Activated CD4-positive, alpha-beta memory T cell treated with anti-CD3 and anti-CD28 coated beads, Interleukin-2, amount 10 ng/mL, durations not matched to agents 7 days and 5 days (primary cell): ENCODE measurements around the gene OGA. TPM values are rescaled to one million over a fixed set of nuclear protein-coding genes. Genes with fewer than 3 reads are reported as not detected.

Experiments used
- CTCF ChIA-PET: fragments of 350-600 bp; sonication (Branson Sonifier 250); formaldehyde crosslinking; loops from one replicate; lab custom pipeline; 2021; ENCODE audit warnings: antibody characterized with exemption, inconsistent platforms; lab: Charles Lee
- POLR2A ChIA-PET: fragments of 350-600 bp; sonication (Branson Sonifier 250); formaldehyde crosslinking; loops from one replicate; lab custom pipeline; 2021; ENCODE audit warnings: antibody characterized with exemption; lab: Charles Lee
- DNase-seq: peaks from one replicate; pipeline ENCODE4 v3.0.0-alpha.2; 2020
- H3K27ac Mint-ChIP-seq: one replicate; pipeline ENCODE4 v1.8.0; 2021; ENCODE audit warnings: mild to moderate bottlenecking, mixed read lengths
- H3K27me3 Mint-ChIP-seq: one replicate; pipeline ENCODE4 v1.8.0; 2021; ENCODE audit warnings: mixed read lengths
- H3K36me3 Mint-ChIP-seq: one replicate; pipeline ENCODE4 v1.8.0; 2021; ENCODE audit warnings: low read depth, mixed read lengths
- H3K4me1 Mint-ChIP-seq: one replicate; pipeline ENCODE4 v1.8.0; 2021; ENCODE audit warnings: mixed read lengths
- H3K4me3 Mint-ChIP-seq: one replicate; pipeline ENCODE4 v1.8.0; 2021; ENCODE audit warnings: mild to moderate bottlenecking, mixed read lengths
- H3K9me3 Mint-ChIP-seq: one replicate; pipeline ENCODE4 v1.8.0; 2021; ENCODE audit warnings: mixed read lengths
- total RNA-seq, 2 experiments: library from RNA; stranded (reverse); gene quantifications; one replicate each; pipeline ENCODE4 v1.2.3, GENCODE V29; 2021

The OGA gene
- total RNA-seq, 2 experiments from 2014 or later = 142 to 145 TPM

GRCh38 chr10:101778151-101778780 is 40.0 kb downstream of the OGA start:
- Mint-ChIP-seq H3K36me3 (peaks cover 3% of the 10 kb centered on the region), H3K27ac (no peak overlapping the region), H3K27me3 (peaks cover 44% of the 10 kb centered on the region), H3K4me3 (no peak overlapping the region), H3K9me3 (no peaks in the 10 kb centered on the region), H3K4me1 (peaks cover 48% of the 10 kb centered on the region)
- peak; percentile 14 for DNase-seq
- CTCF ChIA-PET = interaction anchor here (0.7 to 1.4 kb wide), 4 partner anchors 9 to 176 kb away, joined by 3 to 11 read pairs (median 3); no protein-coding TSS in a partner anchor
- POLR2A ChIA-PET = interaction anchor here (1.4 kb wide), 1 partner anchor 38 kb away, joined by 3 read pairs; no protein-coding TSS in a partner anchor

GRCh38 chr10:101777619-101778145 is 40.6 kb downstream of the OGA start:
- Mint-ChIP-seq H3K27me3 (peaks cover 49% of the 10 kb centered on the region), H3K4me1 (peaks cover 42% of the 10 kb centered on the region), H3K9me3 (no peaks in the 10 kb centered on the region), H3K36me3 (no peaks in the 10 kb centered on the region), H3K4me3 (no peak overlapping the region), H3K27ac (no peak overlapping the region)
- POLR2A ChIA-PET = no interaction called here
- CTCF ChIA-PET = interaction anchor here (1.4 kb wide), 1 partner anchor 174 kb away, joined by 3 read pairs; no protein-coding TSS in a partner anchor
- DNase-seq = peak; percentile 15

GRCh38 chr10:101776161-101776817 is 42.0 kb downstream of the OGA start:
- ChIA-PET POLR2A (no interaction called here), CTCF (interaction anchor here (0.6 kb wide), 1 partner anchor 504 kb away, joined by 3 read pairs; no protein-coding TSS in a partner anchor)
- H3K4me3 Mint-ChIP-seq = no peak overlapping the region
- H3K27ac Mint-ChIP-seq = no peak overlapping the region
- no peaks in the 10 kb centered on the region for H3K36me3 Mint-ChIP-seq
- H3K27me3 Mint-ChIP-seq = peaks cover 63% of the 10 kb centered on the region
- no peaks in the 10 kb centered on the region for H3K9me3 Mint-ChIP-seq
- peaks cover 29% of the 10 kb centered on the region for H3K4me1 Mint-ChIP-seq
- peak; percentile 12 for DNase-seq

- Mint-ChIP-seq H3K36me3 (no peaks in the 10 kb centered on the region), H3K27ac (no peak within 1 kb of the TSS), H3K4me1 (peaks cover 24% of the 10 kb centered on the region), H3K27me3 (peaks cover 66% of the 10 kb centered on the region), H3K9me3 (no peaks in the 10 kb centered on the region), H3K4me3 (no peak within 1 kb of the TSS)
- ChIA-PET CTCF (interaction anchor here (0.8 to 2.7 kb wide), 2 partner anchors 66 to 173 kb away, joined by 3 to 9 read pairs; no protein-coding TSS in a partner anchor), POLR2A (interaction anchor here (1.5 to 1.8 kb wide), 2 partner anchors 82 to 173 kb away, joined by 4 to 5 read pairs; no protein-coding TSS in a partner anchor)
- peak; percentile 11 for DNase-seq
Measured at GRCh38 chr10:101775273-101776160, 42.7 kb downstream of the OGA start, which contains the start of gene FGF8. TSS of gene FGF8 (minus strand) at chr10:101776114. CDS start at chr10:101775900, 214 bp downstream.

GRCh38 chr10:101774589-101775272 is 43.5 kb downstream of the OGA start:
- DNase-seq = peak; percentile 15
- Mint-ChIP-seq H3K4me1 (peaks cover 19% of the 10 kb centered on the region), H3K27me3 (peaks cover 66% of the 10 kb centered on the region), H3K27ac (no peak overlapping the region), H3K9me3 (no peaks in the 10 kb centered on the region), H3K4me3 (no peak overlapping the region), H3K36me3 (no peaks in the 10 kb centered on the region)
- ChIA-PET CTCF (interaction anchor here (0.8 to 2.7 kb wide), 3 partner anchors 9 to 172 kb away, joined by 3 to 9 read pairs (median 8); partner anchors contain the start of gene NPM3), POLR2A (interaction anchor here (1.5 to 1.8 kb wide), 2 partner anchors 81 to 172 kb away, joined by 4 to 5 read pairs; no protein-coding TSS in a partner anchor)

- CTCF ChIA-PET = interaction anchor here (0.6 to 2.7 kb wide), 4 partner anchors 7 to 171 kb away, joined by 3 to 10 read pairs (median 8); partner anchors contain the start of gene NPM3
- Mint-ChIP-seq H3K4me3 (no peak overlapping the region), H3K27ac (no peak overlapping the region), H3K4me1 (peaks cover 12% of the 10 kb centered on the region), H3K9me3 (no peaks in the 10 kb centered on the region), H3K27me3 (peaks cover 64% of the 10 kb centered on the region), H3K36me3 (no peaks in the 10 kb centered on the region)
- POLR2A ChIA-PET = interaction anchor here (1.1 to 2.1 kb wide), 5 partner anchors 8 to 172 kb away, joined by 3 to 7 read pairs (median 4); partner anchors contain the start of genes NPM3 and OGA
- DNase-seq = no peak
Measured at GRCh38 chr10:101773923-101774588, 44.2 kb downstream of the OGA start.

- Mint-ChIP-seq H3K36me3 (no peaks in the 10 kb centered on the region), H3K4me3 (no peak overlapping the region), H3K27ac (no peak overlapping the region), H3K4me1 (peaks cover 8% of the 10 kb centered on the region), H3K9me3 (no peaks in the 10 kb centered on the region), H3K27me3 (peaks cover 59% of the 10 kb centered on the region)
- ChIA-PET POLR2A (interaction anchor here (1.1 to 2.1 kb wide), 4 partner anchors 9 to 79 kb away, joined by 3 to 7 read pairs (median 4); partner anchors contain the start of genes NPM3 and OGA), CTCF (interaction anchor here (0.6 to 2.7 kb wide), 5 partner anchors 8 to 170 kb away, joined by 3 to 10 read pairs (median 8); partner anchors contain the start of gene NPM3)
- peak; percentile 14 for DNase-seq
Measured at GRCh38 chr10:101772895-101773761, 45.1 kb downstream of the OGA start.

- Mint-ChIP-seq H3K36me3 (no peaks in the 10 kb centered on the region), H3K27ac (no peak overlapping the region), H3K4me3 (no peak overlapping the region), H3K9me3 (no peaks in the 10 kb centered on the region), H3K4me1 (peaks cover 7% of the 10 kb centered on the region), H3K27me3 (peaks cover 50% of the 10 kb centered on the region)
- ChIA-PET CTCF (interaction anchor here (0.6 to 2.7 kb wide), 6 partner anchors 9 to 559 kb away, joined by 3 to 10 read pairs (median 6); partner anchors contain the start of gene NPM3), POLR2A (interaction anchor here (1.2 to 2.1 kb wide), 3 partner anchors 10 to 46 kb away, joined by 3 to 7 read pairs (median 5); partner anchors contain the start of genes NPM3 and OGA)
- DNase-seq = no peak
Measured at GRCh38 chr10:101772017-101772894, 46.0 kb downstream of the OGA start.

- H3K27me3 Mint-ChIP-seq = peaks cover 49% of the 10 kb centered on the region
- H3K4me3 Mint-ChIP-seq = no peak overlapping the region
- peaks cover 7% of the 10 kb centered on the region for H3K4me1 Mint-ChIP-seq
- no peaks in the 10 kb centered on the region for H3K36me3 Mint-ChIP-seq
- CTCF ChIA-PET = interaction anchor here (1.3 kb wide), 2 partner anchors 10 to 558 kb away, joined by 3 to 5 read pairs; no protein-coding TSS in a partner anchor
- H3K9me3 Mint-ChIP-seq = no peaks in the 10 kb centered on the region
- DNase-seq = no peak
- POLR2A ChIA-PET = interaction anchor here (2.0 kb wide), 1 partner anchor 12 kb away, joined by 5 read pairs; the partner anchor contains the start of gene NPM3
- no peak overlapping the region for H3K27ac Mint-ChIP-seq
Measured at GRCh38 chr10:101771380-101771779, 46.9 kb downstream of the OGA start.
